ENCODE measurements around the gene AK2.

DNA sequence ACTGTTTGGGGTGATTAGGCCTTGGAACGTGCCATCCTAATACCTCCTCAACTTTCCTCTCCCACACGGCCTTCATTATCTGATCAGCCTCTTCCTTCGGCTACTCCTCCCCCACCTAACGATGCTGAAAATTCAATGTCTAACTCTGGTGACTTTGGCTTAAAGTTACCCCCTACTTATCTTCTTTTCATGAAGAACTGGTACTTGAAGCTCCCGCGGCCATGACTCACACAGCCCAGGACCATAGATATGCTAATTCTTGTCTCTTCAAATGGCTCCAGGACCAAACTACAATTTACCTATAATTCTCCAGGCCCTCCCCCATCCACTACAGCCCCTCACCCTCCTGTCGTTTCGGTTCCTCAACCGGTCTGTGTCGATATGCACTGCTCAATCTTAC, 28.6 kb upstream of the AK2 start:
- TF ChIP-seq, protein P1, sequence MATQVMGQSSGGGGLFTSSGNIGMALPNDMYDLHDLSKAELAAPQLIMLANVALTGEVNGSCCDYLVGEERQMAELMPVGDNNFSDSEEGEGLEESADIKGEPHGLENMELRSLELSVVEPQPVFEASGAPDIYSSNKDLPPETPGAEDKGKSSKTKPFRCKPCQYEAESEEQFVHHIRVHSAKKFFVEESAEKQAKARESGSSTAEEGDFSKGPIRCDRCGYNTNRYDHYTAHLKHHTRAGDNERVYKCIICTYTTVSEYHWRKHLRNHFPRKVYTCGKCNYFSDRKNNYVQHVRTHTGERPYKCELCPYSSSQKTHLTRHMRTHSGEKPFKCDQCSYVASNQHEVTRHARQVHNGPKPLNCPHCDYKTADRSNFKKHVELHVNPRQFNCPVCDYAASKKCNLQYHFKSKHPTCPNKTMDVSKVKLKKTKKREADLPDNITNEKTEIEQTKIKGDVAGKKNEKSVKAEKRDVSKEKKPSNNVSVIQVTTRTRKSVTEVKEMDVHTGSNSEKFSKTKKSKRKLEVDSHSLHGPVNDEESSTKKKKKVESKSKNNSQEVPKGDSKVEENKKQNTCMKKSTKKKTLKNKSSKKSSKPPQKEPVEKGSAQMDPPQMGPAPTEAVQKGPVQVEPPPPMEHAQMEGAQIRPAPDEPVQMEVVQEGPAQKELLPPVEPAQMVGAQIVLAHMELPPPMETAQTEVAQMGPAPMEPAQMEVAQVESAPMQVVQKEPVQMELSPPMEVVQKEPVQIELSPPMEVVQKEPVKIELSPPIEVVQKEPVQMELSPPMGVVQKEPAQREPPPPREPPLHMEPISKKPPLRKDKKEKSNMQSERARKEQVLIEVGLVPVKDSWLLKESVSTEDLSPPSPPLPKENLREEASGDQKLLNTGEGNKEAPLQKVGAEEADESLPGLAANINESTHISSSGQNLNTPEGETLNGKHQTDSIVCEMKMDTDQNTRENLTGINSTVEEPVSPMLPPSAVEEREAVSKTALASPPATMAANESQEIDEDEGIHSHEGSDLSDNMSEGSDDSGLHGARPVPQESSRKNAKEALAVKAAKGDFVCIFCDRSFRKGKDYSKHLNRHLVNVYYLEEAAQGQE (IDR thresholded peaks at IDR 0.05), result no peak
- TF ChIP-seq, protein P2, sequence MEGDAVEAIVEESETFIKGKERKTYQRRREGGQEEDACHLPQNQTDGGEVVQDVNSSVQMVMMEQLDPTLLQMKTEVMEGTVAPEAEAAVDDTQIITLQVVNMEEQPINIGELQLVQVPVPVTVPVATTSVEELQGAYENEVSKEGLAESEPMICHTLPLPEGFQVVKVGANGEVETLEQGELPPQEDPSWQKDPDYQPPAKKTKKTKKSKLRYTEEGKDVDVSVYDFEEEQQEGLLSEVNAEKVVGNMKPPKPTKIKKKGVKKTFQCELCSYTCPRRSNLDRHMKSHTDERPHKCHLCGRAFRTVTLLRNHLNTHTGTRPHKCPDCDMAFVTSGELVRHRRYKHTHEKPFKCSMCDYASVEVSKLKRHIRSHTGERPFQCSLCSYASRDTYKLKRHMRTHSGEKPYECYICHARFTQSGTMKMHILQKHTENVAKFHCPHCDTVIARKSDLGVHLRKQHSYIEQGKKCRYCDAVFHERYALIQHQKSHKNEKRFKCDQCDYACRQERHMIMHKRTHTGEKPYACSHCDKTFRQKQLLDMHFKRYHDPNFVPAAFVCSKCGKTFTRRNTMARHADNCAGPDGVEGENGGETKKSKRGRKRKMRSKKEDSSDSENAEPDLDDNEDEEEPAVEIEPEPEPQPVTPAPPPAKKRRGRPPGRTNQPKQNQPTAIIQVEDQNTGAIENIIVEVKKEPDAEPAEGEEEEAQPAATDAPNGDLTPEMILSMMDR (IDR thresholded peaks at IDR 0.05; ENCODE audit: low read depth, low read length, missing input control), result no peak
